ENCODE results near the gene CIC. TPM values are rescaled to one million over a fixed set of nuclear protein-coding genes. Genes with fewer than 3 reads are reported as not detected.
A peak's percentile ranks its signal among the peaks of the same experiment; 100 is the strongest.

Gene CIC
- total and polyA plus RNA-seq, 2 of the 13 experiments (the other 11 are each of a cell fraction or from before 2014, with no cell fraction given), result 5.9 to 8.0 TPM

DNA sequence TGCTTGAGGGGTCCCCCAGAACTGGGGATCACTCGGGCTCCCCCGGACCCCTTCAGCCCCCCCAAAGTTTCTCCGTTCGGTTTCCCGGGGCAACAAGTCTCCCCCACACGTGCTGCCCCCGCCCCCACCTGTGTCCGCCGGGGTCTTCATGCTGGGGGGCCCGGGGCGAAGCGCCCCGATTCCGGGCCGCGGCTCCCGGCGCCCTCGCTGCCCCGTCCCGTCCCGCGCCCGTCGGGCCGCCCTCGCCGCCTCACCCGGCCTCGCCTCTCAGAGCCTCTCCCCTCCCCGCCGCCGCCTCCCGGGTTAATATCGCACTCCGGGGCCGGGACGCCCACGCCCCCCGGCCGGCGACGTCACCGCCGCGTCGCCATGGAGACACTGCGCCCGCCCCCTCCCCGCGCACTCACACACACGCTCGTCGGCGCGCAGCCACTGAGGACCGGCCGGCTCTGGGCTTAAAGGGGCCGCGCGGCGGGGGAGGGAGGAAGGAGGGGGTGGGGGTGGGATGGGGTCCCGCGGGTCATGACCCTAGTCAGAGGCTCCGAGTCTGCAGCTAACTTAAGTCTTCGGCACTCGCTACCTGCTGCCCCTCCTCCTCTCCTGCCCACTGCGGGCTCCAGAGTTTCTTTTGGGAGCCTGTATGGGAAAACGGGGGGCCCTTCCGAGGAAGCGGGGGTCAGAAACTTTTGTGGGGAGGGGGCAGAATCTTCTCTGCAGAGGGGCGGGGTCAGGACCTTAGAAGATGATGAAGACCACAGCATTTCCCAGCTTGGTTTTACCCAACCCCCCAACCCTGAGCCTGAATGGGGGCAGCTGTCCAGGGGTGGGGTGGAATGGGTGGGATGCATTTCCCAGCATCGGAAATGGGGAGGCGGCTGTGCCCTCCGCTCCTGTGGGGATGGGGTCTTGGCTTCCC, 13.9 kb upstream of the CIC start, which contains the start of gene ERF (continued):
- TF ChIP-seq, protein P1, sequence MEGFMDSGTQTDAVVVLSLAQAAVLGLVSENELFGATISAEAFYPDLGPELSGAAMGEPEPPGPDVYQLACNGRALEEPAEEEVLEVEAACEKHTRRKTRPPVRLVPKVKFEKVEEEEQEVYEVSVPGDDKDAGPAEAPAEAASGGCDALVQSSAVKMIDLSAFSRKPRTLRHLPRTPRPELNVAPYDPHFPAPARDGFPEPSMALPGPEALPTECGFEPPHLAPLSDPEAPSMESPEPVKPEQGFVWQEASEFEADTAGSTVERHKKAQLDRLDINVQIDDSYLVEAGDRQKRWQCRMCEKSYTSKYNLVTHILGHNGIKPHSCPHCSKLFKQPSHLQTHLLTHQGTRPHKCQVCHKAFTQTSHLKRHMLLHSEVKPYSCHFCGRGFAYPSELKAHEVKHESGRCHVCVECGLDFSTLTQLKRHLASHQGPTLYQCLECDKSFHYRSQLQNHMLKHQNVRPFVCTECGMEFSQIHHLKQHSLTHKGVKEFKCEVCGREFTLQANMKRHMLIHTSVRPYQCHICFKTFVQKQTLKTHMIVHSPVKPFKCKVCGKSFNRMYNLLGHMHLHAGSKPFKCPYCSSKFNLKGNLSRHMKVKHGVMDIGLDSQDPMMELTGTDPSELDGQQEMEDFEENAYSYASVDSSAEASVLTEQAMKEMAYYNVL (CRISPR knock-in tag; IDR thresholded peaks at IDR 0.05; ENCODE audit: borderline replicate concordance), result no peak
- TF ChIP-seq MYNN (CRISPR knock-in tag; IDR thresholded peaks at IDR 0.05; ENCODE audit: low read depth) (0 out of 2 replicates have a peak, but pooled peaks have one; percentile 50), YY1 (IDR thresholded peaks at IDR 0.05; ENCODE audit: insufficient read depth, insufficient replicate concordance, low read depth, low read length) (peak; percentile 31), SOX13 (IDR thresholded peaks at IDR 0.05) (no peak), SOX13 (CRISPR knock-in tag; conservative IDR thresholded peaks at IDR 0.05 in 1 of 2, IDR thresholded peaks at IDR 0.05 in 1 of 2) (no peak), ZNF383 (CRISPR knock-in tag; IDR thresholded peaks at IDR 0.05; ENCODE audit: borderline replicate concordance) (no peak), NFE2 (CRISPR knock-in tag; IDR thresholded peaks at IDR 0.05) (no peak), HNRNPK (IDR thresholded peaks at IDR 0.05; ENCODE audit: low read depth, low read length, poor library complexity, severe bottlenecking) (peak; percentile 81), ONECUT2 (CRISPR knock-in tag; IDR thresholded peaks at IDR 0.05) (no peak), SSRP1 (CRISPR knock-in tag; IDR thresholded peaks at IDR 0.05) (no peak), HNRNPUL1 (IDR thresholded peaks at IDR 0.05; ENCODE audit: low read depth, low read length) (no peak)
- TF ChIP-seq, protein P2, sequence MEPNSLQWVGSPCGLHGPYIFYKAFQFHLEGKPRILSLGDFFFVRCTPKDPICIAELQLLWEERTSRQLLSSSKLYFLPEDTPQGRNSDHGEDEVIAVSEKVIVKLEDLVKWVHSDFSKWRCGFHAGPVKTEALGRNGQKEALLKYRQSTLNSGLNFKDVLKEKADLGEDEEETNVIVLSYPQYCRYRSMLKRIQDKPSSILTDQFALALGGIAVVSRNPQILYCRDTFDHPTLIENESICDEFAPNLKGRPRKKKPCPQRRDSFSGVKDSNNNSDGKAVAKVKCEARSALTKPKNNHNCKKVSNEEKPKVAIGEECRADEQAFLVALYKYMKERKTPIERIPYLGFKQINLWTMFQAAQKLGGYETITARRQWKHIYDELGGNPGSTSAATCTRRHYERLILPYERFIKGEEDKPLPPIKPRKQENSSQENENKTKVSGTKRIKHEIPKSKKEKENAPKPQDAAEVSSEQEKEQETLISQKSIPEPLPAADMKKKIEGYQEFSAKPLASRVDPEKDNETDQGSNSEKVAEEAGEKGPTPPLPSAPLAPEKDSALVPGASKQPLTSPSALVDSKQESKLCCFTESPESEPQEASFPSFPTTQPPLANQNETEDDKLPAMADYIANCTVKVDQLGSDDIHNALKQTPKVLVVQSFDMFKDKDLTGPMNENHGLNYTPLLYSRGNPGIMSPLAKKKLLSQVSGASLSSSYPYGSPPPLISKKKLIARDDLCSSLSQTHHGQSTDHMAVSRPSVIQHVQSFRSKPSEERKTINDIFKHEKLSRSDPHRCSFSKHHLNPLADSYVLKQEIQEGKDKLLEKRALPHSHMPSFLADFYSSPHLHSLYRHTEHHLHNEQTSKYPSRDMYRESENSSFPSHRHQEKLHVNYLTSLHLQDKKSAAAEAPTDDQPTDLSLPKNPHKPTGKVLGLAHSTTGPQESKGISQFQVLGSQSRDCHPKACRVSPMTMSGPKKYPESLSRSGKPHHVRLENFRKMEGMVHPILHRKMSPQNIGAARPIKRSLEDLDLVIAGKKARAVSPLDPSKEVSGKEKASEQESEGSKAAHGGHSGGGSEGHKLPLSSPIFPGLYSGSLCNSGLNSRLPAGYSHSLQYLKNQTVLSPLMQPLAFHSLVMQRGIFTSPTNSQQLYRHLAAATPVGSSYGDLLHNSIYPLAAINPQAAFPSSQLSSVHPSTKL (CRISPR knock-in tag; IDR thresholded peaks at IDR 0.05), result peak; percentile 23; the same call in 1 of the 2 replicates
- TF ChIP-seq, protein P3, sequence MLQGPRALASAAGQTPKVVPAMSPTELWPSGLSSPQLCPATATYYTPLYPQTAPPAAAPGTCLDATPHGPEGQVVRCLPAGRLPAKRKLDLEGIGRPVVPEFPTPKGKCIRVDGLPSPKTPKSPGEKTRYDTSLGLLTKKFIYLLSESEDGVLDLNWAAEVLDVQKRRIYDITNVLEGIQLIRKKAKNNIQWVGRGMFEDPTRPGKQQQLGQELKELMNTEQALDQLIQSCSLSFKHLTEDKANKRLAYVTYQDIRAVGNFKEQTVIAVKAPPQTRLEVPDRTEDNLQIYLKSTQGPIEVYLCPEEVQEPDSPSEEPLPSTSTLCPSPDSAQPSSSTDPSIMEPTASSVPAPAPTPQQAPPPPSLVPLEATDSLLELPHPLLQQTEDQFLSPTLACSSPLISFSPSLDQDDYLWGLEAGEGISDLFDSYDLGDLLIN (CRISPR knock-in tag; IDR thresholded peaks at IDR 0.05; ENCODE audit: borderline replicate concordance), result no peak
- TF ChIP-seq, protein P4, sequence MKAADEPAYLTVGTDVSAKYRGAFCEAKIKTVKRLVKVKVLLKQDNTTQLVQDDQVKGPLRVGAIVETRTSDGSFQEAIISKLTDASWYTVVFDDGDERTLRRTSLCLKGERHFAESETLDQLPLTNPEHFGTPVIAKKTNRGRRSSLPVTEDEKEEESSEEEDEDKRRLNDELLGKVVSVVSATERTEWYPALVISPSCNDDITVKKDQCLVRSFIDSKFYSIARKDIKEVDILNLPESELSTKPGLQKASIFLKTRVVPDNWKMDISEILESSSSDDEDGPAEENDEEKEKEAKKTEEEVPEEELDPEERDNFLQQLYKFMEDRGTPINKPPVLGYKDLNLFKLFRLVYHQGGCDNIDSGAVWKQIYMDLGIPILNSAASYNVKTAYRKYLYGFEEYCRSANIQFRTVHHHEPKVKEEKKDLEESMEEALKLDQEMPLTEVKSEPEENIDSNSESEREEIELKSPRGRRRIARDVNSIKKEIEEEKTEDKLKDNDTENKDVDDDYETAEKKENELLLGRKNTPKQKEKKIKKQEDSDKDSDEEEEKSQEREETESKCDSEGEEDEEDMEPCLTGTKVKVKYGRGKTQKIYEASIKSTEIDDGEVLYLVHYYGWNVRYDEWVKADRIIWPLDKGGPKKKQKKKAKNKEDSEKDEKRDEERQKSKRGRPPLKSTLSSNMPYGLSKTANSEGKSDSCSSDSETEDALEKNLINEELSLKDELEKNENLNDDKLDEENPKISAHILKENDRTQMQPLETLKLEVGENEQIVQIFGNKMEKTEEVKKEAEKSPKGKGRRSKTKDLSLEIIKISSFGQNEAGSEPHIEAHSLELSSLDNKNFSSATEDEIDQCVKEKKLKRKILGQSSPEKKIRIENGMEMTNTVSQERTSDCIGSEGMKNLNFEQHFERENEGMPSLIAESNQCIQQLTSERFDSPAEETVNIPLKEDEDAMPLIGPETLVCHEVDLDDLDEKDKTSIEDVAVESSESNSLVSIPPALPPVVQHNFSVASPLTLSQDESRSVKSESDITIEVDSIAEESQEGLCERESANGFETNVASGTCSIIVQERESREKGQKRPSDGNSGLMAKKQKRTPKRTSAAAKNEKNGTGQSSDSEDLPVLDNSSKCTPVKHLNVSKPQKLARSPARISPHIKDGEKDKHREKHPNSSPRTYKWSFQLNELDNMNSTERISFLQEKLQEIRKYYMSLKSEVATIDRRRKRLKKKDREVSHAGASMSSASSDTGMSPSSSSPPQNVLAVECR (CRISPR knock-in tag; IDR thresholded peaks at IDR 0.05; ENCODE audit: borderline replicate concordance), result peak; percentile 47; the same call in 1 of the 2 replicates
